ENCODE data around the gene F3. TPM values are rescaled to one million over a fixed set of nuclear protein-coding genes. Genes with fewer than 3 reads are reported as not detected.

F3 gene
- 1.8 and 2.5 TPM in 2 replicates for polyA plus RNA-seq (2012; rRNA removed)
- polyA plus RNA-seq (2012; cell fraction: cytosol; rRNA removed) = 2.3 and 2.4 TPM in 2 replicates
- polyA plus RNA-seq (2012; cell fraction: nucleus; rRNA removed) = 2.8 and 3.6 TPM in 2 replicates

DNA sequence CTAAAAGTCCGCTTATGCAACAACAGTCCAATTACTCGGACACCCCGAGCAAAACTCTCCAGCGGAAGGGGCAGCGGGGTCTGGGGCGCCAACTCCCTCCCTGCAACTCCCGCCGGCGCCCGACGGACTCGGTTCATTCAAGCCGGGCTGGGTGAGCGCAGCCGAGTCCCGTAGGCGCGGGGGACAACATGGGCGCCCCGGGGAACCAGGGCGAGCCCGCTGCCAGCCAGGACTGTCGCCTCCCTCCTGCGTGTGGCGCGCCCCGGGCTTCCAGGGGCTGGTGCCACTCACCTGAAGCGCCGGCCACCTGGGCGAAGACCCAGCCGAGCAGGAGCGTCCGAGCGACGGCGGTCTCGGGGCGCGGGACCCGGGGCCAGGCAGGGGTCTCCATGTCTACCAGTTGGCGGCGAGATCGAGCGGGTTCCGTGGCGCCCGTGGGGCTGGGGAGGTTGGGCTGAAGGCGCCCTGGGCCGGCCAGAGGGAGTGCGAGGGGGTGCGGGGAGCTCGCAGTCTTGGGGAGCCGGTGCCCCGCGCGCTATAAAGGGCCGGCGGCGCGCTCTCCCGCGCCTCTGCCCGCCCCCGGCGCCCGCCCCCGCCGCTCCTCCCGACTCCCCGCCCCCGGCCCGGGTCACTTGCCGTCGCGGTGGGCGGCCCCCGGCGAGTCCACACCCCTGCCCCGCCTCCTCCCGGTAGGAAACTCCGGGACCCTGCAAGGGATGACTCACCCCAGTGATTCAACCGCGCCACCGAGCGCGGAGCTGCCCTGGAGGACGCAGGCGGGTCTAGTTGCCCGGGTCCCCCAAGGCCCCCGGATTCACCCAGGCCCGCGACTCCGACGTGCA is at the start of gene F3:
TSS of gene F3 (minus strand) at position 514 of the 842 bp plus-strand sequence. CDS start at position 391, 123 bp downstream.
- TF ChIP-seq MEF2A (IDR thresholded peaks at IDR 0.05; ENCODE audit: borderline replicate concordance, low read depth) = no peak
- TF ChIP-seq TAF1 (IDR thresholded peaks at IDR 0.05; ENCODE audit: borderline replicate concordance, low read depth, low read length) = peak; percentile 26; the same call in 1 of the 2 replicates
- TF ChIP-seq TEAD4 (IDR thresholded peaks at IDR 0.05; ENCODE audit: borderline replicate concordance, insufficient read depth) = no peak
- TF ChIP-seq USF2 (IDR thresholded peaks at IDR 0.05; ENCODE audit: borderline replicate concordance, low read depth, low read length) = no peak
- no peak for TF ChIP-seq ELF1 (IDR thresholded peaks at IDR 0.05)
- peak; percentile 80 for TF ChIP-seq JUND (IDR thresholded peaks at IDR 0.05)
- no peak; a peak in 1 of 4 replicates for TF ChIP-seq EP300 (IDR thresholded peaks at IDR 0.05; ENCODE audit: borderline replicate concordance in 1 of 2, low read depth in 1 of 2, low read length in 1 of 2)
- no peak for TF ChIP-seq REST (IDR thresholded peaks at IDR 0.05; ENCODE audit: low read depth, low read length)
- TF ChIP-seq FOSL2 (IDR thresholded peaks at IDR 0.05; ENCODE audit: borderline replicate concordance, low read depth) = peak; percentile 94
- peak; percentile 26; the same call in 1 of the 2 replicates for TF ChIP-seq MXI1 (IDR thresholded peaks at IDR 0.05; ENCODE audit: low read depth, low read length)
- no peak; the same call in 1 of the 2 replicates for TF ChIP-seq YY1 (IDR thresholded peaks at IDR 0.05; ENCODE audit: low read depth)
- no peak for TF ChIP-seq RFX5 (IDR thresholded peaks at IDR 0.05; ENCODE audit: low read length)
- TF ChIP-seq, protein P1, sequence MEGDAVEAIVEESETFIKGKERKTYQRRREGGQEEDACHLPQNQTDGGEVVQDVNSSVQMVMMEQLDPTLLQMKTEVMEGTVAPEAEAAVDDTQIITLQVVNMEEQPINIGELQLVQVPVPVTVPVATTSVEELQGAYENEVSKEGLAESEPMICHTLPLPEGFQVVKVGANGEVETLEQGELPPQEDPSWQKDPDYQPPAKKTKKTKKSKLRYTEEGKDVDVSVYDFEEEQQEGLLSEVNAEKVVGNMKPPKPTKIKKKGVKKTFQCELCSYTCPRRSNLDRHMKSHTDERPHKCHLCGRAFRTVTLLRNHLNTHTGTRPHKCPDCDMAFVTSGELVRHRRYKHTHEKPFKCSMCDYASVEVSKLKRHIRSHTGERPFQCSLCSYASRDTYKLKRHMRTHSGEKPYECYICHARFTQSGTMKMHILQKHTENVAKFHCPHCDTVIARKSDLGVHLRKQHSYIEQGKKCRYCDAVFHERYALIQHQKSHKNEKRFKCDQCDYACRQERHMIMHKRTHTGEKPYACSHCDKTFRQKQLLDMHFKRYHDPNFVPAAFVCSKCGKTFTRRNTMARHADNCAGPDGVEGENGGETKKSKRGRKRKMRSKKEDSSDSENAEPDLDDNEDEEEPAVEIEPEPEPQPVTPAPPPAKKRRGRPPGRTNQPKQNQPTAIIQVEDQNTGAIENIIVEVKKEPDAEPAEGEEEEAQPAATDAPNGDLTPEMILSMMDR (IDR thresholded peaks at IDR 0.05) = no peak
- no peak for TF ChIP-seq CHD2 (IDR thresholded peaks at IDR 0.05; ENCODE audit: low read length, partially characterized antibody)
- TF ChIP-seq NRF1 (IDR thresholded peaks at IDR 0.05; ENCODE audit: low read depth, low read length) = no peak
- no peak for TF ChIP-seq IRF3 (IDR thresholded peaks at IDR 0.05; ENCODE audit: low read depth, low read length)
- no peak for TF ChIP-seq SMC3 (IDR thresholded peaks at IDR 0.05; ENCODE audit: low read depth, low read length)
- TF ChIP-seq, protein P2, sequence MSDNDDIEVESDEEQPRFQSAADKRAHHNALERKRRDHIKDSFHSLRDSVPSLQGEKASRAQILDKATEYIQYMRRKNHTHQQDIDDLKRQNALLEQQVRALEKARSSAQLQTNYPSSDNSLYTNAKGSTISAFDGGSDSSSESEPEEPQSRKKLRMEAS (IDR thresholded peaks at IDR 0.05; ENCODE audit: low read depth) = 0 out of 2 replicates have a peak, but pooled peaks have one; percentile 4
- TF ChIP-seq POLR2AphosphoS5 (IDR thresholded peaks at IDR 0.05; ENCODE audit: low read depth, low read length) = peak; percentile 36; the same call in 1 of the 2 replicates
- no peak for TF ChIP-seq USF1 (IDR thresholded peaks at IDR 0.05; ENCODE audit: borderline replicate concordance, low read depth)
- H3K9me3 ChIP-seq = no peaks in the 10 kb centered on the region
- DNase-seq = peak; percentile 92
- H3K9me2 ChIP-seq = no peaks in the 10 kb centered on the region
- H3K27me3 ChIP-seq (ENCODE audit: insufficient read depth) = no peaks in the 10 kb centered on the region
- WGBS (ENCODE audit: low lambda C conversion rate) = 10% methylated on average over 5 of the region's 94 CpGs
- peak within 1 kb of the TSS; percentile 41 to 74; a peak in 2 of 4 replicates for H3K27ac ChIP-seq (ENCODE audit: low read depth in 2 of 2, low read length in 1 of 2)
- peak within 1 kb of the TSS; percentile 94 for H2AFZ ChIP-seq (ENCODE audit: low read depth)
- H3K79me2 ChIP-seq (ENCODE audit: insufficient read depth) = no peaks in the 10 kb centered on the region
- peaks cover 14 to 15% of the 10 kb centered on the region in 2 experiments; a peak in 3 of 4 replicates for H3K4me1 ChIP-seq (ENCODE audit: control insufficient read depth in 1 of 2, insufficient read depth in 2 of 2, low read depth in 1 of 2, low read length in 1 of 2)
- ChIA-PET POLR2A (interaction anchor here (0.6 to 1.5 kb wide), 2 partner anchors 15 to 262 kb away, joined by 3 to 4 read pairs; no protein-coding TSS in a partner anchor), CTCF (interaction anchor here (1.1 to 3.0 kb wide), 9 partner anchors 8 to 632 kb away, joined by 3 to 25 read pairs (median 4); partner anchors contain the start of gene GCLM)
- H3F3A ChIP-seq (replicated peaks; ENCODE audit: insufficient read depth) = peaks cover 21% of the 10 kb centered on the region
- H4K20me1 ChIP-seq (ENCODE audit: insufficient read depth) = no peaks in the 10 kb centered on the region
- peak within 1 kb of the TSS; percentile 73 to 86 for H3K4me3 ChIP-seq (ENCODE audit: low read depth in 2 of 2, low read length in 1 of 2)
- peak within 1 kb of the TSS; percentile 89 for H3K4me2 ChIP-seq
- H3K36me3 ChIP-seq (replicated peaks in 1 of 2; ENCODE audit: control insufficient read depth in 1 of 2, insufficient read depth in 2 of 2, low read length in 1 of 2) = no peaks in the 10 kb centered on the region
- H3K9ac ChIP-seq = peak within 1 kb of the TSS; percentile 57; the same call in 1 of the 2 replicates
